Measurements from ENCODE around the gene TNFRSF4.

TNFRSF4 gene

DNA sequence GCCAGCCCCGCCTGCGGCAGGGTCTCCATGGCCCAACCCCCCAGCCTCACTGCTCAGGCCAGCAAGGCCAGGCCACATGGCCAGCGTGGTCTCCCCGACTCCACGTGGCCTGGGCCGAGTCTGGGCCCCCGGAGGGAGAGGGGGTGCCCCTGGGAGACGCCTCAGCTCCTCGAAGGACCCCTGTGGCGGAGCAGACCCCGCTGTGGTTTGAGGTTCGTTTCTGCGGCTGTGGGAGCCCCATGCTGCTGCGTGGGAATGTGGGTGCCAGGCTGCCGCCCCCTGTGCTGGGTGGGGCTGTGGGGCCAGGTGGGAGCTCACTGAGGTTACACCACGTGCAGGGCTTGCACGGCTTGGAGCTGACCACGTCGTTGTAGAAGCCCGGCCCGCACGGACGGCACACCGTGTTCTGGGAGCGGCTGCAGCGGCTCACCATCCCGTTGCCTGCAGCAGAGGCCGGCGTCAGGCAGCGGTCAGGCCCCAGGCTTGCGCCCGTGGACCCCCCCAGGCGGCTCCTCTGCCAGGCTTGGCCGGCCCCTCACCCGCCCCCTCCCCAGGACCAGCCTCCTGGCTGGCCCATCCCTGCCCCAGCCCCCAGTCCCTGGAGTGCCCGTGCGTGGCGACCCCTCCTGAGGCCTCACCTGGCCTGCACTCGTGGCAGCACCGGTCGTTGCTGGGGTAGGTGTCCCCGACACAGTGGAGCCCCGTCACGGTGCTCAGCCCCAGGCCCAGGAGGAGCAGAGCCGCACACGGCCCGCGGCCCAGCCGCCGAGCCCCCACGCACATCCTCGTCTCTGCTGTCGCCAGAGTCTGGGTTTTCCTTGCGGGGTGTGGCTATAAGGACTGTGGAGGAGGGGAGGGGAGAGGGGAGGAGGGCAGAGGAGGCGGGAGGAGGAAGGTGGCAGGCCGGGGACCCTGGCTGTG is at the start of gene TNFRSF4:
TNFRSF4 (minus strand) TSS at position 809 of the 921 bp plus-strand sequence; CDS start at position 783, 26 bp downstream.
- Histone ChIP-seq H3F3A (ENCODE audit: insufficient read depth, low read length) (no peaks in the 10 kb centered on the region), H3K36me3 (ENCODE audit: insufficient read depth, low read length) (peaks cover 28% of the 10 kb centered on the region), H3K9ac (ENCODE audit: low read length) (no peak within 1 kb of the TSS), H3K27ac (ENCODE audit: low read depth, low read length, poor library complexity, severe bottlenecking) (no peak within 1 kb of the TSS), H3K4me2 (ENCODE audit: low read length) (no peak within 1 kb of the TSS), H3K9me3 (ENCODE audit: low read length) (no peaks in the 10 kb centered on the region), H3K4me3 (ENCODE audit: low read depth, low read length, poor library complexity, severe bottlenecking) (no peak within 1 kb of the TSS), H4K20me1 (ENCODE audit: insufficient read depth, low read length) (no peaks in the 10 kb centered on the region), H3K9me2 (ENCODE audit: low read depth, low read length) (no peaks in the 10 kb centered on the region), H3K79me2 (ENCODE audit: insufficient read depth, low read length) (no peaks in the 10 kb centered on the region), H3K4me1 (ENCODE audit: insufficient read depth, low read length, severe bottlenecking) (peaks cover 9% of the 10 kb centered on the region), H3K27me3 (ENCODE audit: insufficient read depth, low read length) (0 out of 2 replicates have a peak, but pooled peaks cover 8% of the 10 kb centered on the region), H2AFZ (ENCODE audit: low read length) (no peak within 1 kb of the TSS)
- no peak for TF ChIP-seq EZH2 (IDR thresholded peaks at IDR 0.05; ENCODE audit: borderline replicate concordance, low read length)
- no peak for TF ChIP-seq CTCF (IDR thresholded peaks at IDR 0.05; ENCODE audit: low read length)

DNA sequence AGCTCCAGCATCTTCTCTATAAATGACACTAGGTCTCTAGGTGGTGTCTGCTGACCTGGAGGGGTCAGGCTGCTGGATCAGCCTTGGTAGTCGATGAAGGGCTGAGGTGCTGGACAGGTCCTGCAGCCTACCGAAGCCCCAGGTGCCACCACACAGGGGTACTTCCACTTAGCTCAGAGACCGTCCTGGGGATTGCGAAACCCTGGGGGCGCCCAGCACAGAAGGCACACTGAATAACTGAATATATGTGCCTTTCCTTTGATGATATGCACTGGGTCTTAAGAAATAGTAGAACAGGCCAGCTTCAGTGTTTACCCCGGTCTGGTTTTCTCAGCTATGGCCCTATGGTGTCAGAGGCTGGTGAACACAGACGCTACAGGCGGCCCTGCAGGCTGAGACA is 48.8 kb upstream of the TNFRSF4 start:
- no peak overlapping the region for H3K4me2 ChIP-seq (ENCODE audit: low read length)

DNA sequence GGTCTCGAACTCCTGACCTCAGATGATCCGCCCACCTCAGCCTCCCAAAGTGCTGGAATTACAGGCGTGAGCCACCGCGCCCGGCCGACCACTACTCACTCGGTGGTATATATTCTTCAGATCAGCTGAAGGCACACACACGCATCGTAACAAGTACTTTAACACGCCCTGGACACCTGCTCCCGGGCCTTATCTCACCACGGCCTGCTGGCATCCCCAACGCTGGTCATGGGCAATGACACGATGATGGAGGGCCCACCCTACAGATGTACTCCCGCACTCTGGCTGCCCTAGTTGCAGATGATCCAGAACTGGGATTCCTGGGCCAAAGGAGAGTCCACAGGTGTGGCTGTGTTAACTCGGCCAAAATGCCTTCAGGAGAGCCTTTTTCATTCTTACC is 48.1 kb upstream of the TNFRSF4 start:
- H3K4me1 ChIP-seq (ENCODE audit: insufficient read depth, low read length, severe bottlenecking) = peaks cover 14% of the 10 kb centered on the region
- H3K36me3 ChIP-seq (ENCODE audit: insufficient read depth, low read length) = peaks cover 53% of the 10 kb centered on the region
- H4K20me1 ChIP-seq (ENCODE audit: insufficient read depth, low read length) = no peaks in the 10 kb centered on the region
- H3K9me3 ChIP-seq (ENCODE audit: low read length) = no peaks in the 10 kb centered on the region
- no peak overlapping the region for H3K9ac ChIP-seq (ENCODE audit: low read length)
- no peaks in the 10 kb centered on the region for H3K27me3 ChIP-seq (ENCODE audit: insufficient read depth, low read length)
- no peaks in the 10 kb centered on the region for H3F3A ChIP-seq (ENCODE audit: insufficient read depth, low read length)
- H3K4me2 ChIP-seq (ENCODE audit: low read length) = no peak overlapping the region
- TF ChIP-seq EZH2 (IDR thresholded peaks at IDR 0.05; ENCODE audit: borderline replicate concordance, low read length) (no peak), CTCF (IDR thresholded peaks at IDR 0.05; ENCODE audit: low read length) (no peak)
- H3K79me2 ChIP-seq (ENCODE audit: insufficient read depth, low read length) = no peaks in the 10 kb centered on the region
- H3K4me3 ChIP-seq (ENCODE audit: low read depth, low read length, poor library complexity, severe bottlenecking) = no peak overlapping the region
- H3K9me2 ChIP-seq (ENCODE audit: low read depth, low read length) = no peaks in the 10 kb centered on the region
- no peak overlapping the region for H2AFZ ChIP-seq (ENCODE audit: low read length)
- no peak overlapping the region for H3K27ac ChIP-seq (ENCODE audit: low read depth, low read length, poor library complexity, severe bottlenecking)

More for the DNA sequence above, 48.8 kb upstream of the TNFRSF4 start:
- Histone ChIP-seq H3K9me2 (ENCODE audit: low read depth, low read length) (no peaks in the 10 kb centered on the region), H3K9ac (ENCODE audit: low read length) (no peak overlapping the region), H3K27me3 (ENCODE audit: insufficient read depth, low read length) (no peaks in the 10 kb centered on the region), H3K79me2 (ENCODE audit: insufficient read depth, low read length) (no peaks in the 10 kb centered on the region), H3K27ac (ENCODE audit: low read depth, low read length, poor library complexity, severe bottlenecking) (no peak overlapping the region), H4K20me1 (ENCODE audit: insufficient read depth, low read length) (no peaks in the 10 kb centered on the region), H3F3A (ENCODE audit: insufficient read depth, low read length) (no peaks in the 10 kb centered on the region), H3K4me1 (ENCODE audit: insufficient read depth, low read length, severe bottlenecking) (peaks cover 14% of the 10 kb centered on the region), H2AFZ (ENCODE audit: low read length) (no peak overlapping the region), H3K9me3 (ENCODE audit: low read length) (no peaks in the 10 kb centered on the region), H3K36me3 (ENCODE audit: insufficient read depth, low read length) (peaks cover 59% of the 10 kb centered on the region), H3K4me3 (ENCODE audit: low read depth, low read length, poor library complexity, severe bottlenecking) (no peak overlapping the region)
- no peak for TF ChIP-seq EZH2 (IDR thresholded peaks at IDR 0.05; ENCODE audit: borderline replicate concordance, low read length)
- no peak for TF ChIP-seq CTCF (IDR thresholded peaks at IDR 0.05; ENCODE audit: low read length)

All from OCI-LY1 (cell line).